Fibroblast of skin of right quadriceps (primary cell): ENCODE results near the gene PGGT1B.
A peak's percentile ranks its signal among the peaks of the same experiment; 100 is the strongest.
"Not testable (repeated sequence)": the region's sequence is repeated elsewhere in the genome, so short reads cannot be mapped to it uniquely, and the experiment has no call there.

Source experiments
- DNase-seq: peaks from one replicate; pipeline ENCODE4 v3.0.0-alpha.2; 2013

The PGGT1B gene

DNA sequence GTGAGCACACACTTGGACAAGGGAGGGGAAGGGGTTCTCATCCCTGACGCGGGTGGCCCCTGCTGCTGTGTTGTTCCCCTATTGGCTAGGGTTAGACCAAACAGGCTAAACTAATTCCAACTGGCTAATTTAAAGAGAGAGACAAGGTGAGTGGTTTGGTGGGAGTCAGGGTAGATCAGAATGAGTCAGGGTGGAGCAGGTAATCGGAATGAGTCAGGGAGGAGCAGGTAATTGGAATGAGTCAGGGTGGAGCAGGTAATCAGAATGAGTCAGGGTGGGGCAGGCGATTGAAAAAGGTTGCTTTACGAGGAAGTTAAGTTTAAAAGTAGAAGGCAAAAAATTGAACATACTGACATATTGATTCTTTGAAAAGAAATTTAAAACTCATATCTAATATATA lies 13.3 kb downstream of the PGGT1B start:
- DNase-seq, result not testable (repeated sequence)

DNA sequence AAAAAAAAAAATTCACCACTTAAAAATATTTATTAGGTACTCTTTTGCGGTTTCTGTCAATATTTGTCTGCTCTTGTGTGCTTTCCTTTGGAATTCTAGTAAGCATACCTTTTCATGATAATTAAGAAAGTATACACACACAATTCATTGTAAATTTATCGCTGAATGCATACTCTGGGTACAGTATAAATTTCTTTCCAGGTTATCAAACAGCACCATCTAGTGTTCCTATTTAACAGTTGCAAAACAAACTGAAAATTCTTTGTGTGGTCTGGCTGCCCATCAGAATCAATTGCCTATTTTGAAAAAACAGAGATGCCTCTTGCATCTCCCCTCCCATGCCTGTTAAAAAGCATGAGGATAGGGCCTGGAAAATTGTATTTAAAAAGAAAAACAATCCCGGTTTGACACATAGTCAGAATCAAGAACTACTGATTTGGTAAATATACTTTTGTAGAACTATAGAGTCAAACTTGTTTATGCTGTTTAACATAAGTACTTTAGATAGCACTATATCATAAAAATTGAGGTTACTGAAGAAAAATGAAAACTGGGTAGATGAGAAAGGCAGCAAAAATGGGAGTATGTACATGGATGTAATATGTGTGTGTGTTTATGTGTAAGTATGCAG lies 16.2 kb downstream of the PGGT1B start:
- peak; percentile 43 for DNase-seq

GRCh38 chr5:115243412-115243811 lies 19.3 kb downstream of the PGGT1B start:
- DNase-seq, result peak; percentile 15

DNA sequence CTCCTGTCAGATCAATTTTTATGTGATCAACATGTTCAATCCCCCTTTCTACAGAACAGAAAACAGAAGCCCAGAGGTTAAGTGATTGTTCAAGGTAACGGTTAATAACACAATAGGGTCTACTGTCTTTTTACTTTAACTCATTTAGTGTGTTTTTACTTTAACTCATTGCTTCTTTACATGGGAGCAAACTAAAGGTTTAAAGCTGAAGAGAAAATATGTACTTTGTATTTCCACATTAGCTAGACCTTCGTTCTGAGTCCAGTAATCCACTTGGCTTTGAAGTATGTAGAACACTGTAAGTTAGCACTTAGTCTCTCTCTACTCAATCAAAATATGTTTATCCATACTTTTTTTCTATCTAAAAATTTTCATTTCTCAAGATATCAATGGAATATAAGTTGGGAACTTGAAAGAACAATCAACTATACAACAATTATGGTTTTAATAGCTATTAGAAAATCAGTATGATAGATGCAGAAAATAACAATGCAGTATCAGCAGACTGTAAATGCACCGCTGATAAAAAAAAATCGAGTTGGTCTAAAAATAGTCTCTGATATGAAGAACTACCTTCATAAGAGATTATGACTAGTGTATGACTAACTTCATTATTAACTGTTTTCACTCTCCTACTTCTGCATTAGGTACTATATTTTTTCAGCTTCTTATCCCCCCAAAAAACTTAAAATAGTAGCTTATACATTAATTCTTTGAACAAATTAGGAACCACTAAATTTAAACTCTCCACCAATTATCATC lies 20.6 kb downstream of the PGGT1B start:
- DNase-seq, result no peak

DNA sequence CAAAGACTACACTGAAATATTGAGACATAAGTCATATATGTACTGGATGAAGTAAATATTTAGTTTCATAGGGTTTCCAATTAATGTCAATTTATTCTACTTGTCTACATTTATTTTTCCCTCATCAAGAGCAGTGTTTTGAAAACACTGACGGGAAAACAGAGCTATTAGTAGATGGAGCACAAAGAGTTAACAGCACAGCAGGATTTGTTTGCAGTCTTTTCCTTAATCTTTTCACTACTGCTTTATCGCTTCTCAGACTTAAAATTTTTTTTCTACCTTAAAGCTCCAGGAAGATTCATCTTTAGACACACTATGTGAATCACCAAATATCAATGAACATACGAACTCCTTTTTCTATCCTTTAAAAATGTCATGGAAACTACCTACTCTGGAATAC lies 25.6 kb downstream of the PGGT1B start:
- no peak for DNase-seq

GRCh38 chr5:115236599-115236998 lies 26.1 kb downstream of the PGGT1B start:
- DNase-seq, result no peak

- DNase-seq, result no peak
Observed at GRCh38 chr5:115231598-115231997, 31.1 kb downstream of the PGGT1B start.

DNA sequence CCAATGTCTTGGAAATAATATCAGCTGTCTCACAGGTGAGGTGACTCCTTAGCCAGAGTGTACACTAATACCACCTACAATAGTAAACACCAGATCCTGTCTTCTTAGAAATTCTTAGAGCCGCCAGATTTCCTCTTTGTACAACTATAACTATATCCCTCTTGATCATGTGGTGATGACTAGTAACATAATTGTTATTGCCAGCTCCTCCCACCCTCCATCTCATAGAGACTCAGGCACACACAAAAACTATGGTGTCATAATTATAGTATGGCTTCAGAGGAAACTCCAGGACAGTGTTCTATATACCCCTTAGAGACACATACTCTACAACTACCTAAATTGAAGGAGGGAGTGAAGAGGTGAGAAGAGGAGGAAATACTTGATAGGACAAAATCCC lies 33.1 kb downstream of the PGGT1B start:
- DNase-seq, result no peak

DNA sequence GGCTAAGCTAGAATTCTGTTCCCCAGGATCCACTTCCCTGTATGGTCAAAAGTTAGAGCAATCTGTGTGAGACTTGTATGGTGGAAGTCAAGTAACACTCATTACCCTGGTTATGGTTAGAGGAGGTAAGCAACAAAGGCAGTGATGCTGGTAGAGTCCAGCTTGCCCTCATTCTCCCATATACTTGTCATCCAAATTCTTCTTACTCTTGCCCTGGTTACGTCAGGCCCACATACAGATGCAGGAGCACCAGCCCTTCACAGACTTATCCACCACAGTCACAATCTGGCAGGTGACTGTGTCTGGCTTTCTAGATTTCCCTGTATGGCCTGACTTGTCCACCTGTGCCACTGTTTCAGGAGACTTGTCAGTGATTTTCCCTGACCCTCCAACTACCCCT lies 35.4 kb downstream of the PGGT1B start:
- DNase-seq, result no peak

DNA sequence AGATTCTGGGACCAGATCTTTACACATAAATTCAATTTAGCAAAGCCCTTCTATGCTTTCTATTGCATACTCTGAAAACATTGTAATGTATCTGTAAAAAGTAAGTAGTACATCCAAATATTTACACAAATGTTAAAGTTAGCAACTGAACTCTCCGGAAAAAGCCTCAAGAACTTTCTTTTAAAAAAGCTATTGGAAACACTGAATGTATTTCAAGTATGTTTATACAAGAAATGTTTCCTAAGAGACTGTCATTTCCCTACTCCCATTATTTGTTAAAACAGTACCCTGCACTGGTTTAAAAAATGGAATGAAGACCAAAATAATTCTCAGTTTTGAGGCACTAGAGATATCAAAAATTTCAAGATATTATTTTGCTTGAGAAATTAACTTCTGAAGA lies 48.1 kb downstream of the PGGT1B start:
- DNase-seq, result no peak

- DNase-seq, result no peak
Observed at GRCh38 chr5:115209279-115209678, 53.4 kb downstream of the PGGT1B start.

GRCh38 chr5:115202952-115203351 lies 59.7 kb downstream of the PGGT1B start:
- DNase-seq, result no peak

- no peak for DNase-seq
Observed at GRCh38 chr5:115196161-115196560, 66.5 kb downstream of the PGGT1B start.

DNA sequence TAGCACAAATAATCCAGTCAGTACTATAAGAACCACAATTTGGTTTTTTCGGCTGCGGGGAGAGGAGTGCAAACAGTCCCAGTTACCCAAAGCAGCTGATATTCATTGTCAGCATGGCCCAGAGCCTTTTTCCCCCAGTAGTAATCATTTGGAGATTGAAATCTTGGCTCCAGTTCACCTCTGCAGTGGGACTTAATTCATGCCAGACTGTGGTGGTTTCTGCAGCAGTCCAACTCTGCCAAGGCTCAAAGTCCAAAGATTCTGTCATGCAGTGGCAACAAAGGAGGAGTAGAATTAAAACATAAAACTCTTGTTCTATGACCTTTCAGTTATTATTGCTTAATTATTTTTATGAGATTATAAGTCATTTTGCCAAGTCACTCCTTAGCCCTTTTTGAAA lies 68.0 kb downstream of the PGGT1B start:
- peak; percentile 1 for DNase-seq

- no peak for DNase-seq
Observed at GRCh38 chr5:115193295-115193694, 69.4 kb downstream of the PGGT1B start.

DNA sequence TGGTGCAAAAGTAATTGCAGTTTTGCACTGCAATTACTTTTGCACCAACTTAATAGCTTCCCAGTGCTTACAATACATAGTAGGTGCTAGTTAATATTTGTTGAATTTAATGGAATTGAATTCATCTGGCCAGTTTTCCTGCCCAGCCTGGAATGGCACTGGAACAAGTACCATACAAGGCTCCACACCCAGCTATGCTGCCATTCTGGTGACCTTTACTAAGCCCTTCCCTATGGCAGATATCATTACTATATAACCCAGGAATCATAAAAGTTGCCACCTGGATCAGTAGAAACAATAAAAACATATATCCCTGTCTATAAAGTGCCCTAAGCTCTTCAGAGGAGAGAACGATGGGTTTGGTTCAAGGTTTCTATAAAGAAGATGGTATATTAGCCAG lies 70.6 kb downstream of the PGGT1B start:
- DNase-seq, result no peak

GRCh38 chr5:115191474-115192031 lies 71.1 kb downstream of the PGGT1B start:
- DNase-seq, result no peak

DNA sequence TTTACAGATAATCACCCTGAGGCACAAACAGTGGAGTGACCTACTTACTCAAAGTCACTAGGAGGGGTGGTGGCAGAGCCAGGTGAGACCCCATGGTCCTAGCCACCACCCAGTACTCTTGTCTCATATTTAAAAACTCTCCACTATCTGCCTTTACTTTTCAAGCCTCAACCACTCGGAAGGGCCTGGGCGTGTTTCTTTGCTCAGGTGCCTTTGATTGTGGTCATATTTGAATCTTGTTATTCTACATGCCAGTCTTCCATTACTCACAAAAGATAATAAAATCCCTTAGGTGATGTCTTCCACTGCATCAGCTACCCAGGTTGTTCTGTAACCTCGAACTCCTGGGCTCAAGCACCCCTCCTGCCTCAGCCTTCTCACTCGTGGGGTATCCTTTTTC lies 72.3 kb downstream of the PGGT1B start:
- DNase-seq, result no peak

- DNase-seq, result no peak
Observed at GRCh38 chr5:115189866-115190265, 72.8 kb downstream of the PGGT1B start.

- DNase-seq, result no peak
Observed at GRCh38 chr5:115186794-115187193, 75.9 kb downstream of the PGGT1B start.

DNA sequence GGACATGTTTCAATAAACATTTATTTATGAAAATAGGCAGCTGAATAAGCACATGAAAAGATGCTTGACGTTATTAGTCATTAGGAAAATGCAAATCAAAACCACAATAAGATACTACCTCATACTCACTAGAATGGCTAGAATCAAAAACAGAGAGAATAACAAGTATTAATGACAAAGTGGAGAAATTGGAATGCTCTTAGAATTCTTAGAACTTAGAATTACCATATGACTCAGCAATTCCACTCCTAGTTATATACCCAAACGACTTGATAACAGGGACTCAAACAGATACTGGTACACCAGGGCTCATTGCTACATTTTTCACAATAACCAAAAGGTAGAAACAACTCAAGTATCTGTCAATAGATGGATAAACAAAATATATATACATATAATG lies 77.9 kb downstream of the PGGT1B start:
- peak; percentile 3 for DNase-seq

DNA sequence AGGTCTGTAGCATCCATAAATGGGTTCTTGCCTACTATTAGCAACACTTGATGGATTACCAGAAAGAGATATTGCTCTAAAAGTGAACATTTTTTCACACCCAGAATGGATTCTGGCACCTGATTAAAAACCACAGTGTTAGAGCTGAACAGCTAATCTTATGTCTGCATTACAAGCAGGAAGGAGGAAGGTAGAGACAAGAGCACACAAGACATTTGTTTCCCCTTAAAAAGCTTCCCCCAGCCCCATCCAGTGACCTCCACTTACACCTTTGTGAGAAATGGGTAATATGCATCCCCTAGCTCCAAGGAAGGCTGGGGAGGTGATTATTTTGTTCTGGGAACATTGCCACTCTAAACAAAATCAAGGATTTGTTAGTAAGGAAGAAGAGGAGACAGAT lies 80.9 kb downstream of the PGGT1B start:
- DNase-seq, result no peak

GRCh38 chr5:115180165-115180709 lies 82.4 kb downstream of the PGGT1B start:
- DNase-seq, result peak; percentile 9
